Measurements from ENCODE around the gene TMEM95. TPM values are rescaled to one million over a fixed set of nuclear protein-coding genes. Genes with fewer than 3 reads are reported as not detected.

TMEM95 gene
- total RNA-seq, 2 experiments from 2014 or later, result not detected

DNA sequence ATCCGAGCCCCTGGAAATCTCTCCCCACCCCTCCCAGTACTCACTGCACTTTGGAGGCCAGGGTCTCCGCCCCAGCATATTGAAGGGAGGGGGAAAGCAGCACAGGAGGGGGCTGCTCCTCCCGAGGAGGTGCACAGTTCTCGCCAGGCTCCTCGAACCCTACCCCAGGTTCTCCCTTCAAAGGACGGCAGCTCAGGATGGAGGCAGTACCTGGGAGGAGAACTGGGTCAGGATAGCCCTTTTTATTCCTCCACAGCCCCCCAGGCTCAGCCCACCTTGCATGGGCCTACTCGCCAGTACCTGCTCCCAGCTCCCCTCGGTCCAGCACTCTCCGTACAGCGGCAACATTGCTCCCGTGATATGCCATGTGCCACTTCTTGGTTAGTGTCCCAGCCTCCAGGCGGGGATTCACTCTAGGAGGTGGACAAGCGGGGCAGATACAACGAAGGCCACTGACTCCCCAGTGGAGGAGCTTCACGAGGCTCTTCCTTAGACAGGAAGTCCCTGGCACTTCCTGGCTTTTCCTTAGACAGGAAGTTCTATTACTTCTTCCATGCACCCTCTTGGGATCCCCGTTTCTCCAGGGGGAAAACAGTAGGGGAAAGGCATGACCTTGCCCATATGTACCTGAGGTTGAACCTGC, 37.7 kb upstream of the TMEM95 start:
- H3K4me1 Mint-ChIP-seq, result peaks cover 22% of the 10 kb centered on the region
- H3K36me3 Mint-ChIP-seq, result peaks cover 22% of the 10 kb centered on the region
- no peak for DNase-seq
- no peaks in the 10 kb centered on the region for H3K27me3 Mint-ChIP-seq
- no peak overlapping the region for H3K4me3 Mint-ChIP-seq
- no peaks in the 10 kb centered on the region for H3K9me3 Mint-ChIP-seq
- peak overlapping the region; percentile 71 for H3K27ac Mint-ChIP-seq

DNA sequence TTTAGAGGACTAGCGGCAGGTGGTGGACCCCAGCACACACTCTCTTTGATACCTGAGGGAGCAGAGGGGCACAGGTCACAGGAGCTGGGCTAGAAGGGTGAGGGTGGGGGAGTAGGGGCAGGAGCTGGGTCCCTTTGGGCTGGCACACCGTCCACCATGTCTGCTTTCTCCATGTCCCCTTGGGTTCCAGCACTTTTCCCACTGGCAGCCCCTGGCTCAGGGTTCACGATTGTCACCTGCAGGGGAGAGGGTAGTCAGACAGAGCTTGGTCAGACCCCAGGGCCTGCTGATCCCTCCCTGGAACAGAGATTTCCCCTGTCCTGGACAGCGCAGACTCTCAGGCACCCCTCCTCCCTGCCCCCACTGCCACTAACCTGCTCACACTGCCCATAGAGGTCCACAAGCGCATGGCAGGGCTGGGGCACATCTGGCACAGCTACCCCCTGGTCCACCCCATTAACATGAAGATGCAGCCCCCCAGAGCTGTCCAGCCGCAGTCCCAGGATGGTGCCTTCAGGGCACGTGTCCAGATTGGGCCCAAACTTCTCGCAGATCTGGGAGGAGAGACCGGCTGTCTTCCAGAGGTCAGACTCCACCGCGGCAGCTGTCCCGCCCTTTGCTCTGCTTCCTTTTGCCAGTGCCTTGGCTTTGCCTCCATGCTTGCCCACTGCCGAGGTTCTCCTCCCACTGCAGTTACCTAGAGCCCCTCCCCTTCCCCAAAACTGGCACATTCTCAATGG, 36.7 kb upstream of the TMEM95 start:
- H3K27me3 Mint-ChIP-seq, result no peaks in the 10 kb centered on the region
- no peak overlapping the region for H3K27ac Mint-ChIP-seq
- H3K9me3 Mint-ChIP-seq, result no peaks in the 10 kb centered on the region
- H3K4me3 Mint-ChIP-seq, result no peak overlapping the region
- H3K4me1 Mint-ChIP-seq, result peaks cover 12% of the 10 kb centered on the region
- no peak for DNase-seq
- peaks cover 12% of the 10 kb centered on the region for H3K36me3 Mint-ChIP-seq

DNA sequence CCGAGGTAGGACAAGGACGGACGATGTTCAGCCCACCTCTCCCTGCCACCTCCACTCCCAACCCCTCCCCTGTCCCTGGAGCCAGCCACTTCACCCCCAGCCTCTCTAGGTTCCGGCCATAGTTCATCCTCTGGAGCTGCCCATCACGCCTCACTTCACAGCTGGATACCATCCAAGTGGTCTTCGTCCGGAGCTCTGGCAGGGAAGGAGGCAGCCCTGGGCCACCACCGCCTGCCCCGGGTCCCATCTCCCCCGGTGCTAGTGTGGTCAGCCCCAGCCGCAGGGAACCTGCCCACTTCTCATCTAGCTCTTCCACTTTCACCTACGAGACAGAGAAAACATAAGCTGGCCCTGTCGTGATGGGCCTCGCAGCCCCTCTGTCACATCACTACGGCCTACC, 33.5 kb upstream of the TMEM95 start:
- Mint-ChIP-seq H3K27ac (no peak overlapping the region), H3K36me3 (peaks cover 9% of the 10 kb centered on the region), H3K4me1 (peaks cover 4% of the 10 kb centered on the region), H3K4me3 (no peak overlapping the region), H3K9me3 (no peaks in the 10 kb centered on the region), H3K27me3 (no peaks in the 10 kb centered on the region)
- no peak for DNase-seq

- peaks cover 9% of the 10 kb centered on the region for H3K4me1 Mint-ChIP-seq
- H3K27me3 Mint-ChIP-seq, result no peaks in the 10 kb centered on the region
- H3K27ac Mint-ChIP-seq, result no peak overlapping the region
- H3K4me3 Mint-ChIP-seq, result no peak overlapping the region
- H3K36me3 Mint-ChIP-seq, result peaks cover 7% of the 10 kb centered on the region
- no peak for DNase-seq
- H3K9me3 Mint-ChIP-seq, result no peaks in the 10 kb centered on the region
Measured at GRCh38 chr17:7322520-7323194, 32.3 kb upstream of the TMEM95 start.

DNA sequence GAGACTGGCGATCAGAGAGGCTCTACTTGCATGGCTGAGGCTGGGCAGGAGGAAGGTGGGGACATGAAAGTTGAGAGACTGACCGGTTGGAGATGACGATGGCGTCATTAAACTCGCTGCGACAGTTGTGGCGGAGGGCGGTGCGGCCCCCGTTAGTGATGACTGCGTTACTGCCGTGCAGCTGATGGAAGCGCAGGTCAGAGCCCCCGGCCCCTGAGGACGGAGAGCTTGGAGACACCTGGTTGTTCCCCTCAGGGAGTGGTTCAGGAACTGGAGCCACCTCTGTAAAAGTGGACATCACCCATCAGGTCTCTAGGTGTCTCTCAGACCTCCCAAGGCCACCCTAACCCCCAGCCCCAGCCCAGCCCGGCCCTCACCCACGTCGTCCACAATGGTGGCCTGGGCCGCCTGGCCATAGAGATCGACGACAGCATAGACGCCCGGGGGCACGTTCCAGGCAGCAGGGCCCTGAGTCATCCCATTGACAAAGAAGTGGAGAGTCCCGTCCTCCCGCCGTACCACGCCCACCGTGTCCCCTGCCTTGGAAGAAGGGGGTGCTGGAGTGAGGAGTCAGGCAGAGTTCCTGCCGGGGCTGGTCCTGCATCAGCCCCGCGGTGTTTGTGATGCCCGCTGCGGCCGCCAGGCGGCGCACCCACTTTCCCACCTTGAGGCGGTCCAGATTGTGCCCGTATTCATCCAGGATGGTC, 31.1 kb upstream of the TMEM95 start:
- Mint-ChIP-seq H3K27me3 (no peaks in the 10 kb centered on the region), H3K27ac (no peak overlapping the region), H3K4me1 (peaks cover 19% of the 10 kb centered on the region), H3K36me3 (peaks cover 5% of the 10 kb centered on the region), H3K4me3 (no peak overlapping the region), H3K9me3 (no peaks in the 10 kb centered on the region)
- peak; percentile 61 for DNase-seq

- Mint-ChIP-seq H3K4me1 (peaks cover 19% of the 10 kb centered on the region), H3K27me3 (no peaks in the 10 kb centered on the region), H3K9me3 (no peaks in the 10 kb centered on the region), H3K27ac (no peak overlapping the region), H3K36me3 (peaks cover 5% of the 10 kb centered on the region), H3K4me3 (no peak overlapping the region)
- no peak for DNase-seq
Measured at GRCh38 chr17:7324438-7324779, 30.5 kb upstream of the TMEM95 start.

DNA sequence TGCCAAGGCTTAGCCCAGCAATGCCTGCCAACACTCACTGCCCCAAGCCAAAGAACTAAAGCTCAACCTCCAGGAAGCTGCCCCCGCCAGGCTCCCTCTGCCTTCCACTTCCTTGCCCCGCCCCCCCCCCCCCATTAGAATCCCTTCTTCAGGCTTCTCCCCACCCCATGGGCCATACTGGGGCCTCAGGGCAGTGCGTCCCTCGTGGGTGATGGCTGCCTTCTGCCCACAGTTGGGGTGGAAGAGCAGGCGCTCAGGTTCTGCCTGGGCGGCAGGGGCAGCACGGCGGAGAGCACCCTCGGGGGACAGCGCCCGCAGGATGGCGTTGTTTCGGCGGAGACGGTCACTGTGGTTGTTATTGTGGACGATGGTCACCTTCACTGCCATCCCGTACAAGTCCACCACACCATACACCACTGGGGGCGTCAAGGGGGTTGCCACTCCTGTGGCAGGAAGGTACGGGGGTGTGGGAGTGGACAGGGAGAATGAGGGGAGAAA, 29.9 kb upstream of the TMEM95 start:
- Mint-ChIP-seq H3K9me3 (no peaks in the 10 kb centered on the region), H3K4me3 (no peak overlapping the region), H3K27ac (no peak overlapping the region), H3K36me3 (peaks cover 5% of the 10 kb centered on the region), H3K4me1 (peaks cover 19% of the 10 kb centered on the region), H3K27me3 (no peaks in the 10 kb centered on the region)
- no peak for DNase-seq

- Mint-ChIP-seq H3K4me1 (peaks cover 24% of the 10 kb centered on the region), H3K27me3 (no peaks in the 10 kb centered on the region), H3K9me3 (no peaks in the 10 kb centered on the region), H3K36me3 (peaks cover 4% of the 10 kb centered on the region), H3K4me3 (no peak overlapping the region), H3K27ac (no peak overlapping the region)
- DNase-seq, result no peak
Measured at GRCh38 chr17:7326186-7326585, 28.8 kb upstream of the TMEM95 start.

GRCh38 chr17:7327056-7327455, 27.9 kb upstream of the TMEM95 start:
- Mint-ChIP-seq H3K9me3 (no peaks in the 10 kb centered on the region), H3K4me1 (peaks cover 26% of the 10 kb centered on the region), H3K4me3 (peak overlapping the region; percentile 55), H3K27me3 (no peaks in the 10 kb centered on the region), H3K27ac (no peak overlapping the region), H3K36me3 (peaks cover 4% of the 10 kb centered on the region)
- no peak for DNase-seq

DNA sequence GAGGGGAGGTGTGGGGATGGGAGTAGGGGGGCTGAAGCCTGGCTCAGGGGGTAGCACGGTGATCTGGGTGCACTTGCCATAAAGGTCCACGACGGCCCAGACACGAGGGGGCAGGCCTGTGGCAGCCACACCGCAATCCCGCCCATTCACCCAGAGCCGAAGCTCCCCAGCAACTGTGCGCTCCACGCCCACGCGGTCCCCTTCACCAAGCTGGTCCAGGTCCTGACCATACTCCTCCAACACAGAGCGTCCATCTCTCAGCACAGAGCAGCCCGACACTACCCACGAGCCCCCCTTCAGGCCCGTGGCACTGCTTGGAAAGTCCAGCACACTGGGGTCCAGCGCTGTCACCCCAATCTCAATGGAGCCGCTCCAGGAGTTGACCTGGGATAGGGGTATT, 27.5 kb upstream of the TMEM95 start:
- H3K9me3 Mint-ChIP-seq, result no peaks in the 10 kb centered on the region
- no peak for DNase-seq
- no peaks in the 10 kb centered on the region for H3K27me3 Mint-ChIP-seq
- peak overlapping the region; percentile 55 for H3K4me3 Mint-ChIP-seq
- no peak overlapping the region for H3K27ac Mint-ChIP-seq
- H3K36me3 Mint-ChIP-seq, result peaks cover 4% of the 10 kb centered on the region
- peaks cover 30% of the 10 kb centered on the region for H3K4me1 Mint-ChIP-seq

DNA sequence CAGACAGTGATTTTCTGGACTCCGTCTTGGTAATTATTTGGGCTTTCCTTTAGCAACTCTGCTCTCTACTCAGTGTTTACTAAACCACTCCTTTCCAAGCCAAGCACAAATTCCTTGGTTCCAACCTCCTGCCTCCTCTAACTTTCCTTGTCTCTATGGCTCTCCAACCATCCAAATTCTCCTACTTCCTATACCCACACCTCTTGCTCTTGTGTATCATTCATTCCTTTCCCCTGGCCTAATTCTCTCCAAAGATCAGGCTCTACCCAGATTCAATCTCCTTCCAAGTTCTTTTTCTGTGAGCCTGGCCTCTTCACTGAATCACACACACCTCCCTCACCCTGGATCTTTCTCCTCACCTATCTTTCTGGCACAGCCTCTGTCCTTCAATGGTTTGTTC, 26.9 kb upstream of the TMEM95 start:
- Mint-ChIP-seq H3K4me3 (peak overlapping the region; percentile 86), H3K36me3 (peaks cover 4% of the 10 kb centered on the region), H3K27ac (peak overlapping the region; percentile 52), H3K4me1 (peaks cover 34% of the 10 kb centered on the region), H3K9me3 (no peaks in the 10 kb centered on the region), H3K27me3 (no peaks in the 10 kb centered on the region)
- no peak for DNase-seq

DNA sequence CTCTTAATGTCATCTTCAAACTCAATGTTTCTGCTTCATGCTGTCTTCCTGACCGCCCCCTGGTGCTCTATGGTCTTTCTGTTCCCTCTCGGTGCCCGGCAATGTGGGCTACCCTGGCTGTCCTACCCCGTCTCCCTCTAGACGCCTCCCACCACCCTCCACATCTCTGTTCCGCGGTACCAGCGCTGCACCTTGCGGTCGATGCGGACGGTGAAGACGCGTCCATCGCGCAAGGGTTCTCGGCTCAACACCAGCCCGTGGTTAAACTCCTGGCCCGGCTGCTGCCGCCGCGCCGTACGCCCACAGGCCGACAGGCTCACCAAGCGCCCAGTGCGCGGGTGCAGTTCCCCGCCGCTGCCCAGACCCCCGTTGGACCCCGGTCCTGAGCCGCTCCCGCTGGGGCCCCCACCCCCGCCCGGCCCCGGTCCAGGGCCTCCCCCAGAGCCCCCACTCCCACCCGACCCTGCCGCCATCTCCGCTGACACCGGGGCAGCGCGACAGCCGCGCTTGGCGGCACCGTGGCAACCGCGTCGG, 26.0 kb upstream of the TMEM95 start, which contains the start of gene NEURL4:
NEURL4 (minus strand) TSS at position 496 of the 534 bp plus-strand sequence; CDS start at position 473, 23 bp downstream.
- Mint-ChIP-seq H3K27ac (peak within 1 kb of the TSS; percentile 90), H3K27me3 (no peaks in the 10 kb centered on the region), H3K4me3 (peak within 1 kb of the TSS; percentile 86), H3K36me3 (peaks cover 4% of the 10 kb centered on the region), H3K4me1 (peaks cover 37% of the 10 kb centered on the region), H3K9me3 (no peaks in the 10 kb centered on the region)
- no peak for DNase-seq

GRCh38 chr17:7329374-7329996, 25.5 kb upstream of the TMEM95 start:
- H3K27ac Mint-ChIP-seq, result peak overlapping the region; percentile 90
- H3K9me3 Mint-ChIP-seq, result no peaks in the 10 kb centered on the region
- no peaks in the 10 kb centered on the region for H3K27me3 Mint-ChIP-seq
- H3K4me3 Mint-ChIP-seq, result peak overlapping the region; percentile 76
- peaks cover 34% of the 10 kb centered on the region for H3K4me1 Mint-ChIP-seq
- DNase-seq, result peak; percentile 97
- no peaks in the 10 kb centered on the region for H3K36me3 Mint-ChIP-seq

DNA sequence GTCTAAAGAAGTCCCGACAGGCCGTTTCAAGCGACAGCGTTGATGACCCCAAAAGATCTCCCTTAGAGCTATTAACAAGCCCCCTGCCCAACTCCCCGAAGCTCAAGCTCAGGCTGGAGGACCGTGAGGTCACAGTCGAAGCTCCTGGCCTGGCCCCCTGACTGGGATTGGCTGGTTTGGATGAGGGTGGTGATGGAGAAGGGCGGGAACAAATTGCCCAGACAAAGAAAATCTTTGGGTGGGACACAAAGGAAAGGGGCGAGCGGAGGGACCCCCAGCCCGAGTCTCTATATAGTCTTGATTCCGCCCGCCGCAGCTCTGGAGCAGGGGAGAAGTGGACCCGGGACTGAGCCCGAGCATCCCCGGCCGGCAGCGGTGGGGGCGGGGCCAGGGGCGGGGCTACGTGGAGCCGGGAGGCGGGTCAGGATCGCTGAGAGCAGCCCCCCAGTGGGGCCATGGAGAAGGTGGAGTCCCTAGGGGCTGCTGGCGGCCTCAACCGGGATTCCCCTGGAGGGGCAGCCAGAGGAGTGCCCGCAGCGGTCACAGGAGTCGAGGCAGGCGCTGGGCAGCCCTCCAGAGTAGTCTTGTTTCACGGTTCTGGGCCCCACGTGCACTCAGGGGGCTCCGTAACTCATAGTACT, 24.8 kb upstream of the TMEM95 start:
- peaks cover 39% of the 10 kb centered on the region for H3K4me1 Mint-ChIP-seq
- peak; percentile 84 for DNase-seq
- H3K9me3 Mint-ChIP-seq, result no peaks in the 10 kb centered on the region
- no peaks in the 10 kb centered on the region for H3K27me3 Mint-ChIP-seq
- no peaks in the 10 kb centered on the region for H3K36me3 Mint-ChIP-seq
- peak overlapping the region; percentile 76 for H3K4me3 Mint-ChIP-seq
- H3K27ac Mint-ChIP-seq, result peak overlapping the region; percentile 90

Measured in activated naive CD8-positive, alpha-beta T cell treated with anti-CD3 and anti-CD28 coated beads for 36 hours (primary cell).